ENCODE data around the gene ACSS1. TPM values are rescaled to one million over a fixed set of nuclear protein-coding genes. Genes with fewer than 3 reads are reported as not detected.
A peak's percentile ranks its signal among the peaks of the same experiment; 100 is the strongest.

ACSS1 gene
- total RNA-seq, 6 donors from 2014 or later: 39.7 to 122 (median 58.1) TPM

DNA sequence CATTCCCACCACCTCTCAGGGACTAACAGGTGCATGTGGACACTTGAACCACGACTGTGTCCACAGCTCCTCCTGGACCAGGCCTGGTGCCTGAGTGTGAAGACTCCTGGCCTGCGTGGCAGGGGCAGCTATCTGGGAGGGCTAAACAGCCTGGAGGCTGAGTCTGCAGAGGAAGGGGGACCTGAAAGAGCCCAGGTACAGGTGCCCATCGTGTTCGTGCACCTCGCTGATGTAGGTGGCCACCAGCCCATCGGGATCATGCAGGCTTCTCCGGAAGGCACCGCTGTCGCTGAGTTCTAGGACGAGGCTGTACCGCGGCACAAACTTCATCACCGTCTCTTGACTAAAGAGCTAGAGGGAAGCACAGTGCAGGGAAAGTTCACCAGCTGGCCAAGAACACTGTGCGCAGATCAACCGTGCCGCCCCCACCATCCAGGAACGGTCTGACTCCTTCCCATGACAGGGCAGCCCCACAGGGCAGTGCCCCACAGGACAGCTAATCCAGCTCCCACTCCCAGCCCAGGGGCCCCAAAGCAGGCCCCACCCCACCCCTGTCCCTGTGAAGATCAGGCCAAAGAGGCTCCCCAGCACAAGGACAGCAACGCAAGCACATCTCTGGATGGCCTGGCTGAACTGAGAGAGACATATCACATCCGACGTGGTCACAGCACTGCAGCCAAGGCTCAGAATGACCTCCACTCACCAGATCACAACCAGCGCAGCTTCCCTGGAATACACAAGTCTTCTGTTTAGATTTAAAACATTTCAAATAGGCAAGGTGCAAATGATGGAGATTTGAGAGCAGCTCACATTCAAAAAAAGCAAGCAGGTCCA, 94.0 kb downstream of the ACSS1 start:
- no peaks in the 10 kb centered on the region for H3K27me3 ChIP-seq
- DNase-seq: no peak
- no peak for ATAC-seq (ENCODE audit: low FRiP score in 2 of 2)
- H3K4me3 ChIP-seq: no peak overlapping the region
- H3K4me1 ChIP-seq: no peaks in the 10 kb centered on the region
- H3K27ac ChIP-seq: no peak overlapping the region
- peaks cover 24 to 99% (median 80%) of the 10 kb centered on the region in 4 donors for H3K36me3 ChIP-seq
- TF ChIP-seq EP300 (IDR thresholded peaks at IDR 0.05): no peak
- TF ChIP-seq POLR2A (IDR thresholded peaks at IDR 0.05): no peak
- TF ChIP-seq, protein P1, sequence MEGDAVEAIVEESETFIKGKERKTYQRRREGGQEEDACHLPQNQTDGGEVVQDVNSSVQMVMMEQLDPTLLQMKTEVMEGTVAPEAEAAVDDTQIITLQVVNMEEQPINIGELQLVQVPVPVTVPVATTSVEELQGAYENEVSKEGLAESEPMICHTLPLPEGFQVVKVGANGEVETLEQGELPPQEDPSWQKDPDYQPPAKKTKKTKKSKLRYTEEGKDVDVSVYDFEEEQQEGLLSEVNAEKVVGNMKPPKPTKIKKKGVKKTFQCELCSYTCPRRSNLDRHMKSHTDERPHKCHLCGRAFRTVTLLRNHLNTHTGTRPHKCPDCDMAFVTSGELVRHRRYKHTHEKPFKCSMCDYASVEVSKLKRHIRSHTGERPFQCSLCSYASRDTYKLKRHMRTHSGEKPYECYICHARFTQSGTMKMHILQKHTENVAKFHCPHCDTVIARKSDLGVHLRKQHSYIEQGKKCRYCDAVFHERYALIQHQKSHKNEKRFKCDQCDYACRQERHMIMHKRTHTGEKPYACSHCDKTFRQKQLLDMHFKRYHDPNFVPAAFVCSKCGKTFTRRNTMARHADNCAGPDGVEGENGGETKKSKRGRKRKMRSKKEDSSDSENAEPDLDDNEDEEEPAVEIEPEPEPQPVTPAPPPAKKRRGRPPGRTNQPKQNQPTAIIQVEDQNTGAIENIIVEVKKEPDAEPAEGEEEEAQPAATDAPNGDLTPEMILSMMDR (IDR thresholded peaks at IDR 0.05): no peak
- TF ChIP-seq POLR2AphosphoS5 (IDR thresholded peaks at IDR 0.05): no peak
- WGBS, 2 donors: 94 to 96% methylated on average over 16 to 18 of the region's 21 CpGs
- H3K9me3 ChIP-seq: no peaks in the 10 kb centered on the region

DNA sequence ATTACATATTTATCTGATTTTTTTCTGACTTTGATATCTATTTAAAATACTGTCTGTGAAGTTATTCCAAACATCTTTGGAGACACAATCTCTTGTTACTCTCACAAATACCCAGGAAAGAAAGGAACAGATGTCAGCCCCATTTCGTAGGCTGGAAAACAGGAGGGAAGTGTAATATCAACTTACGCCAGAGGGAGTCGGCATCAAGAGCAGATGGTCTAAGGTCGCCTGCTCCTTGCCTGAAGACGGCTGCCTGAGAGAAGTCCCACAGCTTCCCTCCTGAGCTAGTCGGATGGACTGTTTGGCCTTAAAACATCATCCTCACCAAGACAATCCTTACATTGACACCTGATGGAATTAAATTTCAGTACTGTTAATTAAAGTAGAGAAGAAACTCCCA, 95.4 kb downstream of the ACSS1 start:
- H3K27me3 ChIP-seq: no peaks in the 10 kb centered on the region
- ATAC-seq (ENCODE audit: low FRiP score in 2 of 2): no peak
- H3K36me3 ChIP-seq: peaks cover 24 to 98% (median 78%) of the 10 kb centered on the region in 4 donors
- H3K9me3 ChIP-seq: no peaks in the 10 kb centered on the region
- WGBS, 2 donors: 83 to 87% methylated on average over 6 of the region's 6 CpGs
- H3K27ac ChIP-seq: peak overlapping the region in 1 of 4 donors; percentile 68
- no peak for TF ChIP-seq POLR2A (IDR thresholded peaks at IDR 0.05)
- TF ChIP-seq, protein P1 (IDR thresholded peaks at IDR 0.05): no peak
- TF ChIP-seq POLR2AphosphoS5 (IDR thresholded peaks at IDR 0.05): no peak
- no peak for TF ChIP-seq EP300 (IDR thresholded peaks at IDR 0.05)
- DNase-seq: no peak
- H3K4me1 ChIP-seq: no peaks in the 10 kb centered on the region
- no peak overlapping the region for H3K4me3 ChIP-seq

DNA sequence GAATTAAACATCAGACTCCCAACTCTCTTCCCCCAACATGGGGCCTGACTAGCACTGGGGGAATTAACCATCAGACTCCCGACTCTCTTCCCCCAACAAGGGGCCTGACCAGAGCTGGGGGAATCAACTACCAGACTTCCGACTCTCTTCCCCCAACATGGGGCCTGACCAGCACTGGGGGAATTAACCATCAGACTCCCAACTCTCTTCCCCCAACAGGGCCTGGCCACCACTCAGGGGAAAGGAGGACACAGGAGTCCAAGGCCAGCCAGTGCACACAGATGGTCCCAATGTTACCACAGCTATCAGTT, 95.8 kb downstream of the ACSS1 start:
- Histone ChIP-seq H3K27me3 (no peaks in the 10 kb centered on the region), H3K4me3 (no peak overlapping the region), H3K4me1 (no peaks in the 10 kb centered on the region), H3K9me3 (no peaks in the 10 kb centered on the region), H3K27ac (peak overlapping the region in 2 of 4 donors; percentile 35 to 68), H3K36me3 (peaks cover 24 to 98% (median 78%) of the 10 kb centered on the region in 4 donors)
- ATAC-seq (ENCODE audit: low FRiP score in 2 of 2): no peak
- WGBS, 2 donors: 87 to 91% methylated on average over 2 of the region's 2 CpGs
- TF ChIP-seq POLR2AphosphoS5 (IDR thresholded peaks at IDR 0.05) (no peak), POLR2A (IDR thresholded peaks at IDR 0.05) (no peak), EP300 (IDR thresholded peaks at IDR 0.05) (no peak)
- TF ChIP-seq, protein P1 (IDR thresholded peaks at IDR 0.05): no peak
- DNase-seq: no peak

DNA sequence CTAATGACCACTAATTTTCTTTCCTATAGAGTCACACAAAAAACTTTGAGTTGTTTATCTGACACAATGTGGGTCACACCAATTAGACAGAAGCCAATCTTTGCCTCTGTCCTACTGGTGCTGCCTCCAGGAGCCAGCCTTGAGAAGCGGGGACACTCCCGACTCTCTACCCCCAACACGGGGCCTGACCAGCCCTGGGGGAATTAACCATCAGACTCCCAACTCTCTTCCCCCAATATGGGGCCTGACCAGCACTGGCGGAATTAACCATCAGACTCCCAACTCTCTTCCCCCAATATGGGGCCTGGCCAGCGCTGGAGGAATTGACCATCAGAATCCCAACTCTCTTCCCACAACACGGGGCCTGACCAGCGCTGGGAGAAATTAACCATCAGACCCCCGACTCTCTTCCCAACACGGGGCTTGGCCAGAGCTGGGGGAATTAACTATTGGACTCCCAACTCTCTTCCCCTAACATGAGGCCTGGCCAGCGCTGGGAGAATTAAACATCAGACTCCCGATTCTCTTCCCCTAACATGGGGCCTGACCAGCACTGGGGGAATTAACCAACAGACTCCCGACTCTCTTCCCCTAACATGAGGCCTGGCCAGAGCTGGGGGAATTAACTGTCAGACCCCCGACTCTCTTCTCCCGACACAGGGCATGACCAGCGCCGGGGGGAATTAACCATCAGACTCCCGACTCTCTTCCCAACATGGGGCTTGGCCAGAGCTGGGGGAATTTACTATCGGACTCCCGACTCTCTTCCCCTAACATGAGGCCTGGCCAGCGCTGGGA, 96.4 kb downstream of the ACSS1 start:
- Histone ChIP-seq H3K36me3 (peaks cover 24 to 96% (median 73%) of the 10 kb centered on the region in 4 donors), H3K27me3 (no peaks in the 10 kb centered on the region), H3K4me3 (no peak overlapping the region), H3K27ac (peak overlapping the region in 3 of 4 donors; percentile 16 to 68 (median 35)), H3K4me1 (no peaks in the 10 kb centered on the region), H3K9me3 (no peaks in the 10 kb centered on the region)
- ATAC-seq (ENCODE audit: low FRiP score in 2 of 2) (no peak), DNase-seq (no peak)
- TF ChIP-seq, protein P1 (IDR thresholded peaks at IDR 0.05): no peak
- TF ChIP-seq EP300 (IDR thresholded peaks at IDR 0.05) (no peak), POLR2AphosphoS5 (IDR thresholded peaks at IDR 0.05) (no peak), POLR2A (IDR thresholded peaks at IDR 0.05) (no peak)
- 75 to 78% methylated on average over 20 of the region's 20 CpGs for WGBS, 2 donors

All from upper lobe of left lung (tissue), 6 donors.